HG03571 (cell line): ENCODE measurements around the gene PUM2.

Experiments used
- ATAC-seq: cut with Tn5 transposase; IDR thresholded peaks from one replicate; pipeline ENCODE4 v1.9.1; 2021; ENCODE audit not compliant: unreplicated experiment

PUM2 gene

DNA sequence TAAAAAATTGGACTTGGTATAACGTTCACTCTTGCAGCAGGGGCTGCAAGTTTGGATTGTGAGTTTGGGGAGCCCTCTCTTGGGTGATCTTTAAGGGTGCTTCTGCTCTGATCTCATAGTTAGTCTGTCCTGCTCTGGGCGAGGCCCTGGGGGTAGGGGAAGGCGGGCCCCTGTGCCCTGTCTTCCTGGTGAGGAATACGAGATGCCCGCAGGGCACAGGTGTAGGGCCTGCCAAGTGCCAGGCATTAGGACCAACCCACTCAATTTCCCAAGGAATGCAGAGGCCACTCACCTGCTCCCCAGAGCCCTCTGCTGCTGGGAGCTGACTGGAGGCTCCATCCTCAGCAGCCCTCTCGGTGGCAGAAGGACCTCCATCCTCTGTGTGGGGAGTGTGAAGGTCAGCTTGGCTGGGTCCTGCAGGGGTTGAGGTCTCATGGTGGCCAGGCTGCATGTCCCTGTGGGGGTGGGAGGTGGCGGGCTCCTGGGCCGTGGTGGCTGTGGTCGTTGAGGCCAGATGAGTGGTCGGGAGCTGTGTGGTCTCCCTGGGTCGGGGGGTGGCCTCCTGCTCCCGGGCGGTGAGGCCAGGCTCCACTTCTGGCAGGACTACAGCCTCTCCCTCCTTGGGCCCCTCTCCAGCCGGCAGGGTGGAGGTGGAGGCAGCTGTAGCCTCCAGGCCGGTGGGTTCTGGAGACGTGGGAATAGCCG, 147.0 kb downstream of the PUM2 start:
- ATAC-seq, result no peak

- ATAC-seq, result no peak
These were observed 147.6 kb downstream of the PUM2 start for GRCh38 chr2:20203072-20203471.

- no peak for ATAC-seq
These were observed 149.0 kb downstream of the PUM2 start for GRCh38 chr2:20201671-20202070.

GRCh38 chr2:20200697-20201555, 149.7 kb downstream of the PUM2 start:
- ATAC-seq, result no peak

- ATAC-seq, result no peak
These were observed 150.9 kb downstream of the PUM2 start for GRCh38 chr2:20199633-20200270.

- ATAC-seq, result no peak
These were observed 151.6 kb downstream of the PUM2 start for GRCh38 chr2:20198796-20199632.
